Fibroblast of peridontal ligament (primary cell): ENCODE measurements around the gene DUOX2.
"Not testable (repeated sequence)": the region's sequence is repeated elsewhere in the genome, so short reads cannot be mapped to it uniquely, and the experiment has no call there.

Experiments used
- DNase-seq: peaks from one replicate; pipeline ENCODE4 v3.0.0-alpha.2; 2010; ENCODE audit errors: extremely low read depth

Gene DUOX2

GRCh38 chr15:45073602-45074001, 40.4 kb downstream of the DUOX2 start:
- not testable (repeated sequence) for DNase-seq

DNA sequence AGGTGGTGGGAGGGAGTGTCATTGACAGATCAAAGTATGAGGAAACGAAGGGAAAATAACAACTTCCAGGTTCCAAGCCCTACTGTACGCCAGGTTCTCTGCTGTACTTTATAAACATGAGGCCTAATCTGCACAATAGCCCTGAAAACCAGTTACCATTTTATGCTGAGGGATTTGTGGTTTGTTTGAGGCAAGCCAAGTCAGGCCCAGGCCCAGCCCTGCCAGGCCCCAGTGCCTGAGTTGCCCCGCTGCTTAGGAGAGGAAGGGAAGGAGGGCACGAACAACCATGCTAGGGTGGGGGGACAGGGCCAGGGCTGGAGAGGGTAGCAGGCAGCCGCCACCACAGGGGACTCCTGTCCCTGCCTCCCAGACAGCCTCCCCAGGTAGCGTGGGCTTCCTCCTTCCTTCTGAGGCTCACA, 44.0 kb downstream of the DUOX2 start:
- DNase-seq: not testable (repeated sequence)

GRCh38 chr15:45064386-45064785, 49.6 kb downstream of the DUOX2 start:
- peak; percentile 35 for DNase-seq

DNA sequence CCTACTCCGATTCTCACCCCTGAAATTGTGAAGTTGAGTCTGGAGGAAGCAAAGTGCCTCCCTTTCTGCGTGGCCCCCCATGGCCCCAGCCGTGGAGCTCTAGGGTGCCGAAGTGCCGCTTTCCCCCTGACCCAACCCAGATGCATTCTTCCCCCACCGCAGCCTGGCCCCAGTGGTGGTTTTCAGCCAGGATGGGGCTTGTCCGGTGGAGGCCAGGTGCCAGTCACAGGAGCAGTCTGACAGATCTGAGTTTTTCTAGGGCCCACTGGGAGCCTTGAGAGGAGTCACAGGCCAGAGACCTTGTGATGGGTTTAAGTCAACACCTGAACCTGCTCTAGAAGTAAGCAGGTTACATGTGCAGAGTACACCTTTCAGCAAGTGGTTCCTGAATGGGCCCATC, 51.7 kb downstream of the DUOX2 start:
- not testable (repeated sequence) for DNase-seq

DNA sequence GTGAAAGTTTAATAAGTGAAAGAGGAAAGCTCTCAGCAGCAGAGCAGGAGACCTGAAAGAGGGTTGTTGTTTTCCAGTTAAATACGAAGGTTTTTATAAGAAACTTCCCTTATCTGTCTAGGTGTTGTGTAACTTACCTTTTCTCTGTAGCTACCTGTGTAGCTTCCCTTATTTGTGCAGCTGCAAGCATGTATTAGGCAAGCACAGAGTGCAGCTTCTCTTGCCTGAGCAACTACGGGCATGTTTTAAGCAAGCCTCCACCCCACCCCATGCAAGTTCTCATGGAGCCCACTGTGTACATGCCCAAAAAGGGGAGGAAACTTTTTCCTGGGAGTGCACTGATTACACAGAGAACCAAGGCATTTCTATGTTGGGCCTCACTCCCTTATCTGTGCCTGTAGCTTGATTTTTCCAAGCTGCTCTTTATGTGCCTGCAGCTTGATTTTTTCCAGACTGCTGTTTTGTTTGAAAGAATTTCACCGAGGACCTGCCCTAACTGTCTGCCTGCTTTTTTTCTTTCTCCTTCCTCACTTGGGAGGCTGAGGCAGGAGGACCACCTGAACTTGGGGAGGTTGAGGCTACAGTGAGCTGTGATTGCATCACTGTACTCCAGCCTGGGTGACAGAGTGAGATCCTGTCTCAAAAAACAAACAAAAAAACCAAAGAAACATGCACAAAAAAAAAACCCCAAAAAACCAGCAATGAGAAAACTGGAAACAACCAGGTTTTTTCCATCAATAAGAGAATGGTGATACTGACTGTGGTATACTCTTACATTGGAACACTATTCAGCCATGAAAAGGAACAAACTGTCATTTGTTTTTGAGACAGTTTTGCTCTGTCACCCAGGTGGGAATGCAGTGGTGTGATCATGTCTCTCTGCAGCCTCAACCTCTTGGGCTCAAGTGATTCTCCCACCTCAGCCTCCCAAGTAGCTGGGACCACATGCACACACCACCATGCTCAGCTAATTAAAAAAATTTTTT, 55.0 kb downstream of the DUOX2 start:
- DNase-seq: not testable (repeated sequence)

GRCh38 chr15:45052676-45053075, 61.3 kb downstream of the DUOX2 start:
- not testable (repeated sequence) for DNase-seq

DNA sequence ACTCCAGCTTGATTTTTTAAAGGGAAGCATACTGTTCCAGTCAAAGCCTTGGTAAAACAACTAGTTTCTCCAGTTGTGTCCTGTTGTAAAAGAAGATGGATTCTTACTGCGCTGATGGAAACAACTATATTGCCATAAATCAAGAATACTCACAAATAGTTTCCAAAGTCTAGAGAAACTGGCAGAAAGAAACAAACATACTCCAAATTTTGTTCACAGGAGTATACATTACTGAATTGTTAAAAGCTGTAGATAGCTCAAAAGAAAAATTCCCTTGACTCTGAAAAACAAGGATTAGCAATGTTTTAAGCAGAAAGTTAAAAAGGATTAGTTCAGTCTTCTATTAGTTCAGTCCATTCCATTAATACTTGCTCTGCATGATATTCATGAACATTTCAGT, 63.4 kb downstream of the DUOX2 start:
- no peak for DNase-seq

- no peak for DNase-seq
These were observed 65.0 kb downstream of the DUOX2 start for GRCh38 chr15:45048794-45049631.

- not testable (repeated sequence) for DNase-seq
These were observed 65.6 kb downstream of the DUOX2 start for GRCh38 chr15:45048449-45048793.

GRCh38 chr15:45044270-45044669, 69.7 kb downstream of the DUOX2 start:
- not testable (repeated sequence) for DNase-seq

DNA sequence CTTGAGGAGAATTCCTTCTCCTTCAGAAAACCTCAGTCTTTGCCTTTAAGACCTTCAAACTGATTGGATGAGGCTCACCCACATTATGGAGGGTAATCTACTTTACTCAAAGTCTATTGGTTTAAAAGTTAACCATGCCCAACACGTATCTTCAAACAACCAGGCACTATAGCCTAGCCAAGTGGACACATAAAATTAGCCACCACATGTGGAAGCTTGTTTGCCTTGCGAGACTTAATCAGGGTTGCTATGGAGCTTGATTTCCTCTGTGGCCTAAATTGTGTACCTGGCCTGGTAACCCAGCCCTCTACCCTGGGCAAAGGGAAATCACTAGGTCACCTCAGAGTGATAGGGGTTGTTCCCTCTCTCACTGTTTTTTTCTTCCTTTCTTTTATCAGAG, 71.1 kb downstream of the DUOX2 start:
- not testable (repeated sequence) for DNase-seq
